ENCODE data around the gene TMEM9B.

DNA sequence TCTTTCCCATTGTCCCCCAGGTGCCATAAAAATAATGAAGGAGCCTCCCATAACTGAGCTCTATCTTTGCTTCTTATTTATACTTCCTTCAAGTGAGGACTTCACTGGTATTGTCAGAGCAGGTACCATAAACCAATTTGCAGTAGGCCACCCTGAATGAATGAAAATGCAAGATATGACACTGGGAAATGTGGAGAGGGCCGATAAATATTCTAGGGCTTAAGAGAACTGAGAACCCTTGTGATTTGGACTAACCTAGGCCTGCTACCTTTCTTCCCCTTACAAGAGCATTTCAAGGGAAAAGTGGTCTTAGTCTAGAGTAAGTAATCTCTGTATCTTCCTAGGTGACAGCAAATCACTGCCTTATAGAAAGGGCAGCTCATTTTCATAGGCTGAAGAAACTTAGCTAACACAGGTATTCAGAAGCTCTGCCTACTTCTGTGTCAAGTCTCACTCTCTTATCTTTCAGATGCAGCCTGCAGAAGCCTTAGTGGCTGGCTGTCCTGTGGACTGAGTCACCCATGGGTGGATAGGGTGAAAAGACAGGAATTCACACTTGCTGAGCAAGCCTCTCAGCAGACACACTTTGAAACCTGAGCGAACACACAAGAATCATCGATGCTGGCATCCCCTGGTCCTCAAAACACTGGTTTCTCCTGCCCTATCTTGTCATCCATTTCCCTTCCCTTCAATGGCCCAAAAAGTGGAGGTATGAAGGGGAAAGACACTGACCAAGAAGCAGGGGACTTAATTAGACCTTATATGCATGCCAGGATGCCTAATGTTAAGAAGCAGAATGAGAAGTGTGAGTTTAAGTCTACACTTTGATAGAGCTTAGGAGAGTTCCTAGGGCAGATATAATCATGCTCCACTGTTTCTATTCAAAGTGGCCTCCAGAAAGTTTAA, 24.3 kb upstream of the TMEM9B start:
- TF ChIP-seq YY1 (IDR thresholded peaks at IDR 0.05; ENCODE audit: low read depth): no peak
- no peak for TF ChIP-seq REST (IDR thresholded peaks at IDR 0.05; ENCODE audit: low read depth)
- TF ChIP-seq, protein P1, sequence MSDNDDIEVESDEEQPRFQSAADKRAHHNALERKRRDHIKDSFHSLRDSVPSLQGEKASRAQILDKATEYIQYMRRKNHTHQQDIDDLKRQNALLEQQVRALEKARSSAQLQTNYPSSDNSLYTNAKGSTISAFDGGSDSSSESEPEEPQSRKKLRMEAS (IDR thresholded peaks at IDR 0.05): no peak

Data from Ishikawa (cell line).